Lung microvascular endothelial cell (primary cell): ENCODE measurements around the gene GDNF. TPM values are rescaled to one million over a fixed set of nuclear protein-coding genes. Genes with fewer than 3 reads are reported as not detected.

Source experiments
- DNase-seq, 2 donors: peaks; one replicate each; pipeline versions ENCODE4 v3.0.0 to v3.0.0-alpha.2; 2010; ENCODE audit warnings: low read depth in 2 of 2
- total RNA-seq: library from RNA; depleted of rRNA; stranded (reverse); fragments of >200 nt; gene quantifications from 2 replicates; pipeline ENCODE4 v1.2.1, GENCODE V29; 2014

GDNF gene
- total RNA-seq, 1 donor from 2014 or later = not detected

GRCh38 chr5:37847978-37848425, 8.2 kb upstream of the GDNF start:
- DNase-seq = peak; percentile 68 to 69

DNA sequence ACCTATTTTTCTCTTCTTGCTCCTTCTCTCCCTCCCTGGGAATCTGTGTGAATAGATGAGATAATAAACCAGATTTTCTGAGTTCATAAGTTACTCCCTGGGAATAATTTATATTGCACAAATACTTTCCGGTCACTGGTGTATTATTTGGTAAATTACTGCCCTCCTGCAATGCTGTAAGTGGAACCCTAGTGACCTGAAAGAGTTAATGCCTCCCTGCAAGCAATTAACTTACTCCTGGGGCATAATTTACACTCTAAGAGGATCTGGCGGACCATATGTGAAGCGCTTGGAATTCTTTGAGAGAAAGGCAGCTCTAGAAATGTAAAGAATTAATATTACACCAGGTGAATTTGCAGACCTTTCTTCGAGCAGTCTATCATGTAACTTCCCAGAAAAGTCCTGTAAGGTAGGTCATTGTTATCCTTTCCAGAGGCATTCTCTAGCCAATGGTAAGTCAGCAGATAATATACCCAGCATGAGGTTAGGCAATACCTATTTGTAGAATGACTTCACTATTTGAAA, 7.0 kb upstream of the GDNF start:
- no peak for DNase-seq

GRCh38 chr5:37844009-37844408, 4.2 kb upstream of the GDNF start:
- no peak for DNase-seq

DNA sequence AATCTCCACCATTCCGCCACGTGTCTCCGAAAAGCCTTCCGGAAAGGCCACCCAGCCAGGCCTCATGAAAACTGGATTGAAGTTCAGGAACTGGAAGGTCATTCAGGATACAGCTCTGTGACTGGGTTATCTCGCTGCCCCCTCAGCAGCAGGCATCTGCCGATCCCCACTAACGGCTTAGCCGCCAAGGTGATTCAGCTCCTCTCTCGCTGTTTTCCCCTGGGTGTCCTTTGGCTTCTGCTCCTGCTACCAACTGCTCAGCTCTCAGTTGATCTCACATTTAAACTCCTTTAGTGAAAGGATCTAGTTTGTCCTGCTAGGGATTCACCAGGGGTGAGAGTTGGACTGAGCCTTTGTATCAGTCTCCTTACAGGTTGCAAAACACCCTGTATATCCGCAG, 2.2 kb upstream of the GDNF start:
- no peak for DNase-seq

DNA sequence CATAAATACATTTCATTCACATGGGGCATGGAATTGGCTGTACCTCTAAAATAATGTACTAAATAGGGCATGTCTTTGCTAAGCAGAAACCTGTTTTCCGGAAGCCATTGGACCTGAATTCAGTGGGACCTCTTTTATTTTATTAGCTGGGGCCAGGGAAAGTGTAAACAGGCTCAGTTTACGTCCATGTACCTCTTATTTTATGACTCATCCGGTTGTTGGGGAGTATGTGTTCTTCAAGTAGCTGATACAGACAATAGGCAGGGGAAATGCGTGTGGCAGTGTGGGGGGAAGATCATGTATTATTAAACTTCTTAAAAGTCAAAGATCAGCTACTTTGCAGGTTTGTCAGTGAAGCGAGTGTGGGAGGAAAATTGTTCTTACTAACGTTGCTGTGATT, 1.4 kb upstream of the GDNF start:
- DNase-seq = peak in 1 of 2 donors; percentile 46

DNA sequence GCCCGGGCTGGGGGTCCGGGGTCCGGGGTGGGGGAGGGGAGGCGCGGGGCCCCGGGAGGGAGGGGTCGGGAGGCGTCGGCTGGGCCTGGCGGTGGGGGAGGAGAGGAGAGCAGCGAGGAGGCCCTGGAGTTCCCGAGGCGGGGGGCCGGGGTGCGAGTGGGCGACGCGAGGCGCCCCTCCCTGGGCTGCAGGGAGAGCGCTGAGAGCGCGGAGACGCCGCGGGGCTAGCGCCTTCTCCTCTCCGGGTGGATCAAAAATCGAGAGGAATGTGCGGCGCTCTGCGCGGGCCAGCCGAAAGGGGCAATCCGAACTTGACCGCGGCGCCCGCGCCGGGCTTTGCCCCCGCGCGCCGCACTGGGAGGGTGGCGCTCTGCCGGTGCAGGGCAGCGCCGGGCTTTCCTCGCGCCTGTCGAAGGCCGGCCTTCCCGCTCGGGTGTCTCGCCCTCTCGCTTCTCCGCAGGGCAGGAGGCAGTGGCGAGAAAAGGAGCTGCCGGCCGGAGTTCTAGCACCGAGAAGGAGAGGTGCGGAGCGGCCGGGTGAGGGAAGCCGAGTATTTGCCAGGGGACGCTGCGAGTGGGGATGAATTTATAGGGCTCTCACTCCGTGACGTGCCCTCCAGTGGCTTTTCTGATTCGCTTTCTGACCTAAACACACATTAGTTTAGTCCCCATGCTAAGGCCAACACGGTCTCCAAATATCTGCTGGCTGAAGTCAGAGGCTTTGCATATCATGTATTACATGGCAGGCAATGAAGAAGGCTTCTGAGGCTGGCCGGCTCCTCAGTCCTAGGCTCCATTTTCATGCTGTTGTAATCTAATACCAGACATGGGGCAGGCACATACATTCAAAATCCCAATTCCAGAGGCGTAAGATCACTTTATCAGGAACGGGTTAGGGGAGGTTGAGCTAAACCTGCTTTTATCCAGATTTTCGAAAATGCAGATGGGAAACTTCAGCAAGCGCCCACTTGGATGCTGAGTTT, 503 bp upstream of the GDNF start:
- peak; percentile 35 to 36 for DNase-seq

DNA sequence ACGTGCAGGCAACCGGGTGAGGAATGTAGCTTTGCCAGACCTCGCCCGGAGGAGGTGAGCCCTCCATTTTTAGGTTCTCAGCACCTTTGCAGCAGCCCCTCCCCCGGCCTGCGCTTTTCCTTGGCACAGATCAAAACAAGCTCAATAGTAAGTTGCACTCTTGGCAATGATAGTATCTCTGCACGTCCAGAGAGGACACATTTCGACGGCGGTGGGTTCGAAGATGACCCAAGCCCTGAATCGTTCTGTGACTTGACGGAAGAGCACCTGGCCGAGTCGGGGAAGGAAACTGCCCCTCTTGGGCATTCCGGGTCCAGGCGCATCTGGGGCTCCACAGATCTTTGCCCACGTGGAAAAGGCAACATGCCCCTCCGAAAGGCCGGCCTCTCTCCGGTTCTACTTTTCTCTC, 904 bp downstream of the GDNF start:
- DNase-seq = no peak

- DNase-seq = peak; percentile 35 to 37
Measured at GRCh38 chr5:37838152-37838932, 1.5 kb downstream of the GDNF start.

DNA sequence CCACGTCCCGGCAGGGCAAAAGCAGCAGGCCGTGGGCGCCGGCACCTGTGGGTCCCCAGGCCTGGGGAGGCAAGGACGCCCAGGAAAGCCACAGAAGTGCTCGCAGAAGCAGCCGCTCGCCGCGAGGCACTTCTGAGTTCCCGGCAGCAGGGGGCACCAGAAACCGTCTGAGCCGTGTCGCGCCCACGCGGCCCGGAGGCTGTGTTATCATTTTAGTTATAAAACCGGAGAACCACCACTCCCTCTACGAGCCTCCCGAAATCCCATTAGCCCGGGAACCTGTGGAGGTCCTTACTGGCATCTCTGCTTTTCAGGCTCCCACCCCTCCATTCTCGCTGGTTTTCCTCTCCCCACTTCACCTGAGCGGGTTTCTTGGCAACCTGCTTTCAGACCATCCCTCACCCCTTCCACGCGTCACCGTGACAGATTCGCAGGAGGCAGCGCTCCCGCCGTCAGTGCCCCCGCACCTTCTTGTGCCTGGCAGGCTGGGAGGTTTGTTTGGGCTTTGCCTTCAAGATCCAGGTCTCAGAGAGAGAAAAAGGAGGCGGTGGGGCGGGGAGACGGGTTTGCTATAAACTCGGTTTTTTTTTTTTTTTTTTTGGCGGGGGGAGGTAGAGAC, 2.3 kb downstream of the GDNF start:
- peak; percentile 72 to 77 for DNase-seq

- DNase-seq = peak; percentile 22 to 30
Measured at GRCh38 chr5:37836592-37837413, 3.0 kb downstream of the GDNF start.

GRCh38 chr5:37836235-37836591, 3.6 kb downstream of the GDNF start:
- no peak for DNase-seq

DNA sequence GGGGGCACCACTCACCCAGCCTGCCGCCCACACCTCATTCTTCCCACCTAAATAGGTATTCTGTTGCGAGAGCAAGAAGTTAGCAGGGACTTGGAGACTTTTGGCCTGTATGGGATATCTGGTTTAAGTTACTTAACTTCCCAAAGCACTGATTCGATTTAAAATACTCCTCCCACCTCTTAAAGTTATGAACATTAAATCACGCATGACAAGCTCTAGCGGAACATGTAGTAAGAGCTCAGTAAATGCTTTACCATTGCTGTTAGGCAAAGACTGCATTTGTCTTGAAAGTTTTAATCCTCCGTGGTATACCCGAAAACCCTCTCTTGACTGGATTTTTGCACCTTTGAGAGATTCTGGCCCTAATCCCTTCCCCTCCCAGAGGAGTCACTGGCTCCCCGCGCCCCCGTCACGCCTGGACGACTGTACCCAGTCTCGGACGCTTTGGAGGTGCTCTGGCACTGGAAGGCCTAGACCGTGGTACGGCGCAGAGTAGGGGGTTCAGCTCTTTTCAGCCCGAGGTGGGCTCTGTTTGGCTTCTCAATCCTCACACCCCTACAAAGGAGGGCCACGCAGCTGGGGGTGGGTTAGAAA, 4.4 kb downstream of the GDNF start:
- DNase-seq = no peak

DNA sequence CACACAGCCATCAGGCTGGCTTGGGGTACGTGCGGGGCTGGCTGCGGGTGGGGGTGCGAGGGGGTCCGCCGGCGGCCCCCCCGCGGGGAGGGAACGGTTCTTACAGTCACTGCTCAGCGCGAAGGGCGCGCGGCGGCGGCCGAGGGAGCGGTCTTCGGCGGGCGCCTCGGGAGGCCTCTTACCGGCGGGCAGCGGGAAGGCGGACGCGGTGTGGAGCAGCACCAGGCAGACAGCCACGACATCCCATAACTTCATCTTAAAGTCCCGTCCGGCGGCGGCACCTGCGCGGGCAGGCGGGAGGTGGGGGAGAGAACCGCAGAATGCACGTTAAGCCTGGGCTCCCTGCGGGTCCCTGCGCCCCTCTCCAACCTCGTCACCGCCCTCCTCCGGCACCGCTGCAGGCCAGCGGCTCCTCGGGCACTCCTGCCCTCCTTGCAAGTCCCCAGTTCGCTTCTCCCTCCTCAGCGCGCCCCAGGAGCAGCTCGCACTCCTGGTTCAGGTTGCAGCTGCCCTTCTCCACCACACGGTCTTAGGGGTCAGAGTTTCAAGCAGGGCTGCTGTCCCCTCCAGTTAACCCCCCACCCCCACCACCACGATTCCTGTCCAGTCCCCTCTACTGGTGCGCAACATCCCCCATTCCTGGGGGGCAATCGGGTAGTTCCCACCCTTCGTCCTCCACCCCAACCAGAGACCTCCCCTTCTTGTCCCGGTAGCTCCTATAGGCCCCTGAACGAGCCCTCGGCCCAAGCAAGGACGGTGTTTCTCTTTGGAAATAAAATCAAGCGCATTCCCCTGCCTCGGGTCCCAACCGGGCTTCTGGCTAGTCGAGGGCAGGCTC, 5.1 kb downstream of the GDNF start:
- DNase-seq = no peak

GRCh38 chr5:37833990-37834389, 5.9 kb downstream of the GDNF start:
- no peak for DNase-seq

DNA sequence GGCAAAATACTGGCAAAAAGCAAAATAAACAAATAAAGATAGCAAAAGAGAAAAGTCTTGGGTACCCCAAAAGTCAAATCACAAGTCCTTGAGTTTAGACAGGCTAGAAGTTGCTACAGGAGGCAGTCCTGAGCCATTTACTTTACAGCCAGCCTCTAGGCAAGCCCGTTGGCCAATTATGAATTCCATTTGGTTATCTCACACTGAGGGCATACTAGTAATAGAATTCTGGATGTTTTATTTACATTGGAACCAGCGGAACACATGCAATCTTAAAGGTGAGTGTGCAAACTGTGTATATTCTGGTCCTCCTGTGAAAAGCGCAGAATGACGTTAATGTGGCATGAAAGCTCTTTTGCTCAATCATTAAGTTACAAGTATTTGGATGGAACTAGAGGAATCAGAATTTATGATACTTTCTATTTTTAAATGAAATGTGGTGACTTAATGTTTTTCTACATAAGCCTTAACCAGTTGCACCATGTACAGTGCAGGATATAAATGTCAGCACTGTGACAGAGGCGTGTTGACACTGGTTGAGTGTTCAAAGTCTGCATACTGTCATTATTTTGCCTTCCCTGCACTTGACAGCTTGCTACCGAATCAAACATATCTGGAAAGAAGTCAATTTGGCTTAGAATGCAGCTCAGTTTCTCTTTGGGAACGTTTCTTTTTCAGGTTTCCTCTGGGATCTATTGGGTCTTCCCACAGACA, 7.9 kb downstream of the GDNF start:
- DNase-seq = no peak

DNA sequence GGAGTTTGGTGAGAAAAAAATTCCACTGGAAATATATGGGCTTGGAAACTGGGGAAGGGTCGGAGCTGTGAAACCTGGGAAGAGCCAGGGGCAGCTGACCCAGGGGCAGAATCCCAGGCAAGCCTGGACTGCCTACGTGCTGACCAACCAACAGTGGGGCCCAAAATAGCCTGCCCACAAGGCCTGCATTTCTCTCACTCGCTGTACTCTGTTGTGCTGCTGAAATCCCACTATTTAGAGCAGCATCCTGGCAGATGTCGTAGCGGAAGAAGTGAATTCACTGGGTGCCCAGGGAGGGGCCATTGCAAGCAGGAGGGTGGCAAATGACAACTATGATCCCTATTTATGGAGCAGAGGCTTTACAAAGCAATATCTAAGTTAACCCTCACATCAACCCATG, 9.5 kb downstream of the GDNF start:
- no peak for DNase-seq

DNA sequence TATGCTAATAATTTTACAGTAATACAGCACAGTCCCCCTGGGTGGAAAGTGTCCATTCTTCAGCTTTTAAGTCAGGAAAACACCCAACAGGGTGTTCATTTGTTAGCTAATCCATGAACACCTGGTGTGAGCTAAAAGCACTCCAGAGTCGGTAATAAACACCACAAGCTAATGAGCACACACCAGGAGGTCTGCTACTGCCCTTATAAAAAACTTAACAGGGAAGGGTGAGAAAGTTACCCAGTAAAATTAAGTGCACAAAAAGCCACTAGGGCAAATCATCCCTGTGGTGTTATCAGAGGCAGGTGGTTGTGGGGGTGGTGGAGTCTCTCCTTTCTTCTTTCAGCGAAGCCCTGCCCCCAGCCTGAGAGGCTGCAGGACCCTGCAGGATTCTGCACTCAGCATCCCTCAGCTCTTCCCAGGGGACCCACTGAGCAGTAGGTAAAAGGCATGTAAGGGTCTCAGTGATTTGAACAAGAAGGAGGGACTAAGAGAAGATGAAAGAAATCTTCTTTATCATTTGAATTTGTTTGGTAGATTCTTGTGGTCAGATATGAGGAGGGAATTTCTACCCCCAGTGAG, 14.4 kb downstream of the GDNF start:
- no peak for DNase-seq

GRCh38 chr5:37823433-37824152, 16.2 kb downstream of the GDNF start:
- DNase-seq = peak; percentile 46 to 65
